Tracheal epithelial cell (primary cell): ENCODE data around the gene ANKRD28. TPM values are rescaled to one million over a fixed set of nuclear protein-coding genes. Genes with fewer than 3 reads are reported as not detected.

Source experiments
- total RNA-seq: library from RNA; depleted of rRNA; stranded (reverse); fragments of >200 nt; gene quantifications from 2 replicates; pipeline ENCODE4 v1.2.1, GENCODE V29; 2014

Gene ANKRD28
- total RNA-seq: 39.6 and 41.4 TPM in 2 replicates

DNA sequence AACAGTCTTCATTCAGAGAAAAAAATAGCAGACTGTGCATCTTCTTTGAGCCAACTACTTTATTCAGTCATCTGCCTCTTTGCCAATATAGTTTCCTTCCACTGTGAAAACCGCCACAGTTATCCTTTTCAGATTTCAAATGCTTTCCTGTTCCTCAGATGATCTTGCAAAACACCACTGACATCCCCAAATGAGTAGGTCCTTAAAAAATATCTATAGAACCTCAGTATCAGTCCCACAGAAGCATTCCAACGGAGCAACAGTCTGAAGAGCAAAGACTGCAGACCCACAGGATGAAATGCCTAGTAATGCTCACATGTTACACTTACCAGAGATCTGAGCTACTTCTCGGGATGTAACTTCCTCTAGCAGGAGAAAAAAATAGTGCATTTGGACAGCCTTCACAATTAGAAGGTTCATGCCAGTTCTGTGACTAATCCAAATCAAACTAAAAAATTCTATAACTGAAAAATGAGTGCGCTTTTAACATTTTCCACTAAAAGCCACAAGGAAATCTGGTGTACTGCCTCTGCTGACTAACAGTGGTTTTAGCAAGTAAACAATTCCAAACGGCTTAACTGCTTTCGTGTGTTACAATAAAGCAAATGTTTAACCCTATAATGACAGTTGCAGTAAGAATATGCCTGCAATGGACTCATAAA, at the start of gene ANKRD28:
Gene ANKRD28 (minus strand): TSS at position 338 of the 662 bp plus-strand sequence. CDS start 1,458 bp downstream, outside the sequence.

Other genes starting within 250 kb of the ANKRD28 start
- 18.3 and 21.9 TPM in 2 replicates for gene HACL1, start 196.4 kb downstream of the ANKRD28 start, total RNA-seq
- gene BTD, start 196.2 kb downstream of the ANKRD28 start, total RNA-seq: 14.7 and 16.4 TPM in 2 replicates